Measurements from ENCODE around the gene CCDC102A.

DNA sequence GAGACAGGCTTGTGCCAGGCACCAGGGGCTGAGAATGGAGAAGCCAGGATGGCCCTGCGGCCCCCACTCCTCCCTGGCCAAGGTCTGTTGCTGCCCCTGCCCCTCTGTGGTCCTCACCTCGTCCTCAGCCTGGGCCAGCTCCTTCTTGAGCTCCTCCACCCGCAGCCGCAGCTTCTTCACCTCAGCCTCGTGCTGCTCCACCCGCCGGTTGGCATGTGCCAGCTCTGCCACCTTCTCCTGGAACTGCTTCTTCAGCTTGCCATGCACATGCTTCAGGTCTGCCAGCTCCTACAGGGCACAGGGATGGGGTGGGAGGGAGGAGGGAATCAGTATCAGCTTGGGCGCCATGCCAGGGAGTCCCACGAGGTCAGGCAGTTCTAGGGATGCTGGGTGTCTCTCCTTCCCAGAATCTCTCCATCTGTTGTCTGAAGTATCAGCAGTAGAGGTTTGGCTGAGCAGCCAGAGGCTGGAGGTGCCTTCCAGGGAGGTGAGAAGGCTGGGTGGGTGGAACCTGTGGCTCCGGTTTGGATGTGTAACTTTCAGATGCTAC, 20.1 kb downstream of the CCDC102A start:
- TF ChIP-seq, protein P1, sequence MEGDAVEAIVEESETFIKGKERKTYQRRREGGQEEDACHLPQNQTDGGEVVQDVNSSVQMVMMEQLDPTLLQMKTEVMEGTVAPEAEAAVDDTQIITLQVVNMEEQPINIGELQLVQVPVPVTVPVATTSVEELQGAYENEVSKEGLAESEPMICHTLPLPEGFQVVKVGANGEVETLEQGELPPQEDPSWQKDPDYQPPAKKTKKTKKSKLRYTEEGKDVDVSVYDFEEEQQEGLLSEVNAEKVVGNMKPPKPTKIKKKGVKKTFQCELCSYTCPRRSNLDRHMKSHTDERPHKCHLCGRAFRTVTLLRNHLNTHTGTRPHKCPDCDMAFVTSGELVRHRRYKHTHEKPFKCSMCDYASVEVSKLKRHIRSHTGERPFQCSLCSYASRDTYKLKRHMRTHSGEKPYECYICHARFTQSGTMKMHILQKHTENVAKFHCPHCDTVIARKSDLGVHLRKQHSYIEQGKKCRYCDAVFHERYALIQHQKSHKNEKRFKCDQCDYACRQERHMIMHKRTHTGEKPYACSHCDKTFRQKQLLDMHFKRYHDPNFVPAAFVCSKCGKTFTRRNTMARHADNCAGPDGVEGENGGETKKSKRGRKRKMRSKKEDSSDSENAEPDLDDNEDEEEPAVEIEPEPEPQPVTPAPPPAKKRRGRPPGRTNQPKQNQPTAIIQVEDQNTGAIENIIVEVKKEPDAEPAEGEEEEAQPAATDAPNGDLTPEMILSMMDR (IDR thresholded peaks at IDR 0.05 in 4 of 5, conservative IDR thresholded peaks at IDR 0.05 in 1 of 5) = no peak
- no peak for TF ChIP-seq POLR2A (IDR thresholded peaks at IDR 0.05)

Data from gastrocnemius medialis (tissue), 4 donors.